Right atrium auricular region (tissue), 2 donors: ENCODE measurements around the gene TMEM92. TPM values are rescaled to one million over a fixed set of nuclear protein-coding genes. Genes with fewer than 3 reads are reported as not detected.

Experiments used
- DNase-seq: peaks from one replicate; pipeline ENCODE4 v3.0.0-alpha.2; 2019; ENCODE audit warnings: low spot score
- H3K27ac ChIP-seq, 2 donors: fragments of 200-600 bp; sonication (generic); 1 replicate in 1 of 2; 2 replicates in 1 of 2; pipeline ENCODE4 v1.5.1; 2016 to 2019
- H3K27me3 ChIP-seq, 2 donors: fragments of 200-600 bp; sonication (generic); one replicate each; pipeline versions ENCODE4 v1.5.1 to v1.6.0; 2017 to 2019
- H3K36me3 ChIP-seq: fragments of 200-600 bp; sonication (generic); one replicate; pipeline ENCODE4 v1.5.1; 2016
- H3K4me1 ChIP-seq, 2 donors: fragments of 200-600 bp; sonication (generic); one replicate each; pipeline versions ENCODE4 v1.5.1 to v1.6.0; 2017 to 2019
- H3K4me3 ChIP-seq, 2 donors: fragments of 200-600 bp; sonication (generic); 1 replicate in 1 of 2; 2 replicates in 1 of 2; pipeline ENCODE4 v1.5.1; 2017 to 2019; ENCODE audit warnings: mild to moderate bottlenecking in 1 of 2, moderate library complexity in 1 of 2
- H3K9me3 ChIP-seq, 2 donors: fragments of 200-600 bp; sonication (generic); one replicate each; pipeline ENCODE4 v1.5.1; 2019
- total RNA-seq, 2 donors: library from RNA; depleted of rRNA; stranded (reverse); fragments of >200 nt; gene quantifications; one replicate each; pipeline ENCODE4 v1.1.0, GENCODE V29; 2016
- TF ChIP-seq, protein P1 (sequence below), 2 donors: fragments of 200-600 bp; sonication (generic); IDR thresholded peaks; one replicate each; pipeline ENCODE4 v1.5.1; 2019; ENCODE audit warnings: antibody characterized with exemption in 2 of 2

TMEM92 gene
- total RNA-seq, 2 donors from 2014 or later, result not detected

DNA sequence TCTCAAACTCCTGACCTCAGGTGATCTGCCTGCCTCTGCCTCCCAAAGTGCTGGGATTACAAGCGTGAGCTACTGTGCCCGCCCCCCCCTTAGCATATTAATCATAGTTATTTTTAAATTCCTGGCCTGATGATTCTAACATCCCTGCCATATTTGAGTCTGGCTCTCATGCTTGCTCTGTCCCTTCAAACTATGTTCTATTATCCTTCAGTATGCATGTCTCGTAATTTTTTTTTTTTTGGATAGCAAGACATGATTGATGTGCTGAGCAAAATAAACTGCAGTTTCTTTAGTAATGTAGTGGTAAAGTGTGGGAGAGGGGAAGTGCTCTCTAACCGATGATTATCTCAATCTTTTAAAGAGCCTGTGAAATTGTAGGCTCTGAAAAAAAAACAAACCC is 34.3 kb upstream of the TMEM92 start:
- Histone ChIP-seq H3K4me3 (no peak overlapping the region), H3K9me3 (no peaks in the 10 kb centered on the region), H3K27ac (no peak overlapping the region), H3K4me1 (peaks cover 0 to 6% of the 10 kb centered on the region in 2 donors), H3K36me3 (no peaks in the 10 kb centered on the region), H3K27me3 (no peaks in the 10 kb centered on the region)
- DNase-seq, result no peak
- TF ChIP-seq, protein P1, sequence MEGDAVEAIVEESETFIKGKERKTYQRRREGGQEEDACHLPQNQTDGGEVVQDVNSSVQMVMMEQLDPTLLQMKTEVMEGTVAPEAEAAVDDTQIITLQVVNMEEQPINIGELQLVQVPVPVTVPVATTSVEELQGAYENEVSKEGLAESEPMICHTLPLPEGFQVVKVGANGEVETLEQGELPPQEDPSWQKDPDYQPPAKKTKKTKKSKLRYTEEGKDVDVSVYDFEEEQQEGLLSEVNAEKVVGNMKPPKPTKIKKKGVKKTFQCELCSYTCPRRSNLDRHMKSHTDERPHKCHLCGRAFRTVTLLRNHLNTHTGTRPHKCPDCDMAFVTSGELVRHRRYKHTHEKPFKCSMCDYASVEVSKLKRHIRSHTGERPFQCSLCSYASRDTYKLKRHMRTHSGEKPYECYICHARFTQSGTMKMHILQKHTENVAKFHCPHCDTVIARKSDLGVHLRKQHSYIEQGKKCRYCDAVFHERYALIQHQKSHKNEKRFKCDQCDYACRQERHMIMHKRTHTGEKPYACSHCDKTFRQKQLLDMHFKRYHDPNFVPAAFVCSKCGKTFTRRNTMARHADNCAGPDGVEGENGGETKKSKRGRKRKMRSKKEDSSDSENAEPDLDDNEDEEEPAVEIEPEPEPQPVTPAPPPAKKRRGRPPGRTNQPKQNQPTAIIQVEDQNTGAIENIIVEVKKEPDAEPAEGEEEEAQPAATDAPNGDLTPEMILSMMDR (IDR thresholded peaks at IDR 0.05), result no peak

DNA sequence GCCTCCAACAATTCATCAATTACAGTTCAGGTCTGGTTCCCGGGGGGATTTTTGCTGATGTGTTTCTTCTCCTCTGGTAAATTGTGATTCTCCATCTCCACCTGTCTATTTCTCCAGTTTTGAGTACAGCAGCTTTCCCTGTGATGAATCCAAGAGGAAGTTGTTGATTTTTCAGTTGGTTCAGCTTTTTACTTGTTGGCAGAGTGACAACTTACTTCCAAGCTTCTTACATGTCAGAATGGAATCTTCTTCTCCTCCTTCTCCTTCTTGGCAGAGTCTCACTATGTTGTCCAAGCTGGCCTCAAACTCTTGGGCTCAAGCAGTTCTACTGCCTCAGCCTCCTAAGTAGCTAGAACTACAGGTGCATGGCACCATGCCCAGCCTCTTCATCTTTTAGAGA is 33.4 kb upstream of the TMEM92 start:
- Histone ChIP-seq H3K9me3 (no peaks in the 10 kb centered on the region), H3K4me1 (peaks cover 0 to 6% of the 10 kb centered on the region in 2 donors), H3K27ac (no peak overlapping the region), H3K27me3 (no peaks in the 10 kb centered on the region), H3K36me3 (no peaks in the 10 kb centered on the region), H3K4me3 (no peak overlapping the region)
- DNase-seq, result no peak
- TF ChIP-seq, protein P1 (IDR thresholded peaks at IDR 0.05), result no peak

DNA sequence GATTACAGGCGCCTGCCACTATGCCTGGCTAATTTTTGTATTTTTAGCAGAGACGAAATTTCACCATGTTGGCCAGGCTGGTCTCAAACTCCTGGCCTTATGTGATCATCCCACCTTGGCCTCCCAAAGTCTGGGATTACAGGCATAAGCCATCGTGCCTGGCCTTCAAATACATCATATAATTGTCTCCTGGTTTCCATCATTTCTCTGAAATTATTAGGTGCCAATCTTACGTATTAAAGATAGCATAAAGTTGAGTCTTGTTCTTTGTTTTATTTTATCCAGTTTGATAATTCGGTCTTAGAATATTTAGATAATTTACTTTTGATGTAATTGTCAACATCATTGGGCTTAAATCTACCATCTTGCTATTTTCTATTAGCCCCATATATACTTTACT is 32.8 kb upstream of the TMEM92 start:
- Histone ChIP-seq H3K4me1 (peaks cover 0 to 6% of the 10 kb centered on the region in 2 donors), H3K27ac (no peak overlapping the region), H3K9me3 (no peaks in the 10 kb centered on the region), H3K4me3 (no peak overlapping the region), H3K36me3 (no peaks in the 10 kb centered on the region), H3K27me3 (no peaks in the 10 kb centered on the region)
- TF ChIP-seq, protein P1 (IDR thresholded peaks at IDR 0.05), result no peak
- DNase-seq, result no peak

DNA sequence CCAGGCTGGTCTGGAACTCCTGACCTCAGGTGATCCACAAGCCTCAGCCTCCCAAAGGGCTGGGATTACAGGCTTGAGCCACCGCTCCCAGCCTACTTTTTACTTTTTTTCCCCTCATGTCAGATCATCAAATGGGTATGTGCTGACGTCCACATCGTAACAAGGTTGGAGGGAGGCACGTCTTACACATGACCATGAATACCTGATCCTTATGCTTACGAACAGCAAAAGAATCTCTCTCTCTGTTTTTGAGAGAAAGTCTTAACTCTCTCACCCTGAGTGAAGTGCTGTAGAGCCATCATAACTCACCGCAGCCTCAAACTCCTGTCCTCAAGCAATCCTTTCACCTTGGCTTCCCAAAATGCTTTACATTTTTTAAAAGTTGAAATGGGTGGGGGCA is 29.5 kb upstream of the TMEM92 start:
- Histone ChIP-seq H3K36me3 (no peaks in the 10 kb centered on the region), H3K9me3 (peaks cover 0 to 16% of the 10 kb centered on the region in 2 donors)
- TF ChIP-seq, protein P1 (IDR thresholded peaks at IDR 0.05), result no peak

DNA sequence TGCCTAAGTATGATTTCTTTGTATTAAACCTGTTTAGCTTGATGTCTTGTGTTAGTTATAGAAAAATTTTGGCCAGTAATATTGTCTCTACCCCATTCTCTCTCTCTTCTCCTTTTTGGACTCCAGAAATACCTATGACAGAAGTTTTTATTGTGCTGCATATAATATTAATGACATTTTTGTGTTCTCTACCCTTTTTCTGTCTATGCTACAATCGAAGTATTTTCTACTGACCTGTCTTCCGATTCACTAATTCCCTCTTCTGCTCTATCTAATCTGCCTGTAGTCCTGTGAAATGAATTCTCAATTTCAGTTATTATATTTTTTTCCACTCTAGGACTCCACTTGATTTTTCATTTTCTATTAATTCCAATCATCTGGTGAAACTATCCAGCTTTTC is 26.0 kb upstream of the TMEM92 start:
- Histone ChIP-seq H3K27ac (no peak overlapping the region), H3K36me3 (no peaks in the 10 kb centered on the region), H3K27me3 (no peaks in the 10 kb centered on the region), H3K9me3 (peaks cover 0 to 16% of the 10 kb centered on the region in 2 donors), H3K4me3 (no peak overlapping the region), H3K4me1 (no peaks in the 10 kb centered on the region)
- TF ChIP-seq, protein P1 (IDR thresholded peaks at IDR 0.05), result no peak
- no peak for DNase-seq

More for the DNA sequence above, 29.5 kb upstream of the TMEM92 start:
- H3K4me1 ChIP-seq, result peaks cover 0 to 6% of the 10 kb centered on the region in 2 donors
- H3K4me3 ChIP-seq, result no peak overlapping the region
- H3K27me3 ChIP-seq, result no peaks in the 10 kb centered on the region
- no peak for DNase-seq
- H3K27ac ChIP-seq, result no peak overlapping the region

DNA sequence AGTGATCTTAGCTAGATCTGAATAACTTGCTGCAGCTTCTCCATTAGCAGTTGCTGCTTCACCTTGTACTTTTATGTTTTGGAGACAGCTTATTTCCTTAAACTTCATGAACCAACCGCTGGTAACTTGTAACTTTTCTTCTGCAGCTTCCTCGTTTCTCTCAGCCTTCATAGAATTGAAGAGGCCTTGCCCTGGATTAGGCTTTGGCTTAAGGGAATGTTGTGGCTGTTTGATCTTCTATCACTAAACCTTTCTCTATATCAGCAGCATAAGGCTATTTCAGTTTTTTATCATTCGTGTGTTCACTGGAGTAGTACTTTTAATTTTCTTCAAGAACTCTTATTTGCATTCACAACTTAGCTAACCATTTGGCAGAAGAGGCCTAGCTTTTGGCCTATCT is 21.5 kb upstream of the TMEM92 start:
- TF ChIP-seq, protein P1 (IDR thresholded peaks at IDR 0.05), result no peak
- no peak for DNase-seq
- peaks cover 0 to 11% of the 10 kb centered on the region in 2 donors for H3K9me3 ChIP-seq

More for the DNA sequence above, 21.5 kb upstream of the TMEM92 start:
- no peak overlapping the region for H3K27ac ChIP-seq
- H3K4me1 ChIP-seq, result no peaks in the 10 kb centered on the region
- no peaks in the 10 kb centered on the region for H3K36me3 ChIP-seq
- H3K4me3 ChIP-seq, result no peak overlapping the region
- no peaks in the 10 kb centered on the region for H3K27me3 ChIP-seq
